ENCODE measurements around the gene RUNX2.

Gene RUNX2

DNA sequence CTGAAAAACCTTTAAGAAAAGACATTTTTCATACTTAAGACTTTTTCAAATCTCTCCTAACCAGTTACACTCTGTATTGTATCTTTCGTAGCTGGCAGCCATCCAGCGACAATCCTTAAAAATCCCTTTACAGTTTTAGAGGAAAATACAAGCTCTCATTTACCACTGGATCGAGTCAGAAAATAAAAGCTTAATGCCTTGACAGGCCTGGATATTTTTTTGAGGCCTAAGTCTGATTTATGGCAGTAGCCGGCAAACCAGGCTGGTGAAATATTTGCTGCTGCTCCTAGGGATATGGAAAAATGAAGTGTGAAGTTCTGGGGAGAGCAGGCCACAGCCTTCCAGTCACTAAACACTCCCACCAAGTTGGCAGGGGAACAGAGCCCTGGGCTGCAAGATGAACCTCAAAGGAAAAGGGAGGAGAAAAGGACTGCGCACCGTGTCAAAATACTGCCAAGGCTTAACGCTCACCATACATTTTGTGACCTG is 262.6 kb downstream of the RUNX2 start:
- DNase-seq (ENCODE audit: low spot score), result no peak

DNA sequence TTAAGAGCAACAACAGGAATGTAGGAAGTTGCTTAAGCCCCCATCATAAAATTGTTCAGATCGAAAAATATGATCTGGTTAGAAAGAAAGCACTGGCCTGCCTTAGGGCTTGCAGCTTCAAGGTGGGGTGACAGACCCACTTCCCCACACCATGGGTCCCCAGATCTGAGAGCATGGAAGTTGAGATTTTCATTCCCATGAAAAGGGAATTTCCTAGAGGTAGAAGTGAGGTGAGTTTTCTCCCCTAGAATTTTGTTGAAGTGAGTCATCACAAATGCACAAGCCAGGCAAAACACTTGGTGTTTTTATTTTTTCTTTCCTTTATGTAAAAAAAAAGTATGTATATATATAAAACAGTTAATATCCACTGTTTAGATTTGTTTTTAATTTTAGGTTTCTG is 263.2 kb downstream of the RUNX2 start:
- DNase-seq (ENCODE audit: low spot score), result no peak

DNA sequence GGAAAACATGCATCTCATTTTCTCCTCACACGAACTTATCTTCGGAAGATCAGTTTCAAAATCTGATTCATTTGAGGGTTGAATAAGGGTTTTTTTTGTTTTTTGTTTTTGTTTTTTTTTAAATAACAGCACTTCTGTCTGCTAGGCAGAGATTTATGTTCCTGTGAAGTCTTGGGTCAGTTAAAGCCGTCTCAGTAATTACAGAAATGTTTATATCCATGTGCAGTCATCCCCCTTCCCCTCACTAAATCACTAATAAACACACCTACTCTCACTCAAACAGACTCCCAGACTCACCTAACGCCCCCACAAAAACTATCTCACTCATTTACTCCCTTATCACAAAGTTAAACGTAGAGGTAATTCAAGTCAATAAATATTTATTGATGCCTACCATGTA is 263.8 kb downstream of the RUNX2 start:
- no peak for DNase-seq (ENCODE audit: low spot score)

DNA sequence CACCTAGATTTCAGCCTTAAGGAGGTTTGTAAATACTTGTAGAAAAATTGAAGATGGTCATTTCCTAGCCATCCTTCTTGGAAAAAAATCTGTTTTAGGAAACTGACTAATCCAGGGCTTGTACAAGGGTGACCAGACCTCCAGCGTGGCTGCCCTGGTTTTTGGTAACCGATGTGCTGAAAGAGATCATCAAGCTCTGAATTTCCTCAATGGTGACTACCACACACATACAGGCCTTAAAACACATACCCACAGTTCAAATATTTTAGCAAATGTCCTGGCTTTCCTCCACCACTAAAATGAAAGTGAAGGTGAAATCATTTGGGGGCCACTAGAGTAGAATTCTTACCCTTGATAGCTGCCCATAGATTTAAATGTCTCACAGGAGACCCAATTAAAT is 264.9 kb downstream of the RUNX2 start:
- no peak for DNase-seq (ENCODE audit: low spot score)

DNA sequence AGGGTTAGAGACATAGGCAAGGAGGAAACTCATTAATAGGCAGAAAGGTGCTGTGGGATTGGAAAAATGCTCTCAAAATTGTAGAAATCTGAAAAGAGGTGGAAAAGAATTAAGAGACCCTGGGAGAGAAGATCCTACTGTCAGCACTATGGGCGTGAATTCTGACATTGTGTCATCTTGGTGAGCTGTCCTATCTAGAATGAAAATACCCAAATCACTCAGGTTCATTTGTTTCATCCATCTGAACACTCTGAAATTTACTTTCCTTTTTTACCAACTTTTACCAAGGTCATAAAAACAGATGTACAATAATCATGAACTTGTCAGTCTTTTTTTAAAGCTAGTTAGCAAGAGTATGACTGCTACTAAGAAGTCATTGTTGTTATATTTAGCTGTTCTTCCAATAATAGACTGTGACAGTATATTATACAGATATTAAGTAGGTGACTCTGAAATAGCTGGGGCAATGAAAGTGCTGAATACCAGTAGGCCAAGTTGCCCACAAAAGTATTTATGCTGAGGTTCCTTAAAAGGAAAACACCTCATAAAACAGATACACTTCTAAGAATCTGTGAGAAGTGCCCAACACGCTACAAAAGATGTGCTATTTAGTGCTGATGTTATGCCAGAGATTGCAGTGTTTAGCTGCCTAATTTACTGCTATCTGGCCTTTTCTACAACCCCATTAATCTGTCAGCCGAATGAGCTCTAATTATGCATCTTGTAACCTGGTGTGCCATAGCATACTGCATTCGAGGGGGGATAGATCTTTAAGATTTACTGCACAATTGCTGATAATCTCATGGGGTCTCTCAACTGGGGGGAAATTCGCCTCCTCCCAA is 267.1 kb downstream of the RUNX2 start:
- no peak for DNase-seq (ENCODE audit: low spot score)

DNA sequence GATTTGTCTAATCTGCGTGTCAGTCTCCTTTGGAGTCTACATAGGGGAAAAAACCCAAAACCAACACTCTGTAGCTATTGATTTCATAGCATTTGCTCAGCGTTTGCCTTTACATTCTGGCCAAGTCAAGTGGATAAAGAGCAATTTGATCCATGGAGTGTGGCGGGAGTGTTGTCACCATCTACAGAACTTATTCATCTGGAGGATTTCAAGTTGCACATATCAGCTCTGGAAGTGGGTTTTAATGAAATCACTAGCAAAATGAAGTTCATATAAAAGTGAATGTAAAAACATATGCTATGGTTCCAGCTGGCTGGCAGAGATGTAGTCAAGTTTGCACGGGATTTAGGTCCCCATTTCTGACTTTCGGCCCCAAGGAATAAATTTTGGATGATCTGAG is 269.3 kb downstream of the RUNX2 start:
- DNase-seq (ENCODE audit: low spot score), result no peak

DNA sequence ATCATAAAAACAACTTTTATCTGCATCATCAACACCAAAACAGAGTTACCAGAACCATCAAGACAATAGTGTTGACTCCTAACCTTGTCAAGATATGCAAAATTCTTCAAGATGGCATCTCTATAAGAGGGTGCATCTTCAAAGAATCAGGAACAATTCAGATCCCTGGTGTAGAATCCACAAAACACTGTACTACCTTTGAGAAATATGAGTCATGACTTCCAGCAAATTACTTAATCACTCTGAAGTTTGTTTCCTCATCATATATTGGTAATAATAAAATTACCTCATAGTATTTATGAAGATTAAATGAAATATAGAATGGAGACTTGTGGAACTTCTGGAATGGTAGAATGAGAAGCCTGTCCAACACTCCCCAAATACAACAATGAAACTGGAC is 270.9 kb downstream of the RUNX2 start:
- no peak for DNase-seq (ENCODE audit: low spot score)

DNA sequence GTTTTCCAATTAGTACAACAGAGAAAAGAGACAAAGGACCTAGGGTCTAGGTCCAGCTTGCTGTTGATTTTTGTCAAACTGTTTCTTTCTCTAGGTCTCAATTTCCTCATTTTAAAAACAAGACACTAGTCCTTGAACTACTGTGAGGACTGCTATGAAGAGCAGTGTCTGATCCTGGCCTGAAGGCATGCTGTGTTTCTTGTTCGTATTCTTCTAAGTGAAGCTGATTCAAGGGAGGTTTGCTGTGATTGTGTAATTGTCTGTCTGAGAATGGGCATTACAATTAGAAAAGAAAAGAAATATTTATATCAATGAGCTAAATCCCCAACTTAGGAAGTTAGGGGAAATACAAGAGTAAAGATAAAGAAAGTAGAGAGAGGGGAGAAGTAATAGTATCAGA is 277.8 kb downstream of the RUNX2 start:
- no peak for DNase-seq (ENCODE audit: low spot score)

DNA sequence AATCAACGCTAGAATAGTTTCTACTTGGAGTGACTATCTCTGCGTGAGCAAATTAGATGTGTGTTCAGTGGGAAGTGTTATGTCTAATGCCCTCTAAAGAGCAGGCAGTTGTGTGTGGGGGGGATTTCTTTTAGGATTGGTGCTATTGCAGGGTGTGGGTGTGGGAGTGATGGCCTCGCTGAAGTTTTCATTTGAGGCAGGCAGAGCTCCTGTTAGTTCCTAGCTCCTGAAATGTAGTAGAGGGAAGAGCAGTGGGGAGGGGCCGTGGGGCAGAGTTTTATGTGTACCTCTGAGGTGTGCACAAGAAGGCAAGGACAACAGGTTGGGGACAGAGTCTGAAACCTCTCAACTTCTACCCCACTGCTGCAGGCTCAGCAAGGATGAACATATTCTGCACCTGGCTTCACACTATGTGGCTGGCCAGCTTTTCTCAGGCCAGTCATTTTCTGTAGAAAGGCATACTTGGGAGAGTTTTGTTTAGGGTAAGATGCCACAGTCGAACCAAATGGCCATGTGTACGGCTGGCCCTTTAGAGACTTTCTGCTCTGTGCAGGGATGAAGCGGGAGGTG is 278.8 kb downstream of the RUNX2 start:
- DNase-seq (ENCODE audit: low spot score), result no peak

DNA sequence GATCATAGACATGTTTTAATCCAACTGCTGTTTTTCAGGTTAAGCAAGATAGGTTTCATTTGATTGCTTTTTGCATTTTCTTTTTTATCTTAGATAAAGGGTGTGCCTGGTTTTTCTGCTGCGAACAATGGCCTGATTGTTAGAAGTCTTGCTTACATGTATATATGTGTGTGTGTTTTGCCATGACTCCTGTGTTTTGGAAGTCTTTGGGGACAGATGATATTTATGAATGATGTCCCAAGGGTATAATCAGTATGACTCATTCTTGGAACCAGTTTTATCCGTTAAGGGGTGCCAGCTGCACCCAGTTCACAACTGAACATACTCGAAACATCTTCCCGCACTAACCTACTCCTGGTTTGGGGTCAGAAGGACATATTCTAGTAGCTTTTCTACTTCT is 279.7 kb downstream of the RUNX2 start:
- DNase-seq (ENCODE audit: low spot score), result no peak

DNA sequence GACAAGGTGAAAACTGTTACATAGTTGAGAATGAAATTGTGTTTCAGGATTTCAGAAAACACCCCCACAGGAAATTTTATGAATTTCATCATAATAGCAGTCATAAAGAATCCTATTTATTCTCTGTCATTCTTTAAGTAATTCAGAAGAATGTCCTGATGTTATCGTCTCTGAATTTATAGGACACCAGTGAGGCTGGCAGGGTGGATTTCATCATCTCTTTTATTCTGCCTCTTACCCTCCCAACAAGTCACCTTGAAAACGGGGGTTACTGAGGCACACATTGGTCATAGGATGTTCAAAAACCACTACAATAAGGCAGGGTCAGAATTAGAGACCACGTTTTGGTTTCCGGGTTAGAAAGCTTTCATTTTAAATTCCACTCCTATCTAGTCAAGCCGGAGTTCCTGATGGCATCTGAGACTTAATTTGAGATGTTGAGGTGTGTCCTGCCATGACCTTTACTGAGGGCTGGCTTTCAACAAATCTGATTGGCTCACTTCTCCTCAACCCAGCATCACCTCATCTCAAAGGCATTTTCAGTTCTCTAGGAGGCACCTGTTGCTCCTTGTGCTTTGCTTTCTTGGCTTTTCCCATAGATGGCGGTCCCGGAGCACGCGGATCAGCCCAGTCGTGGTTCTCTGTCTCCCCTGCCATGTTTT is 280.3 kb downstream of the RUNX2 start:
- DNase-seq (ENCODE audit: low spot score), result no peak

DNA sequence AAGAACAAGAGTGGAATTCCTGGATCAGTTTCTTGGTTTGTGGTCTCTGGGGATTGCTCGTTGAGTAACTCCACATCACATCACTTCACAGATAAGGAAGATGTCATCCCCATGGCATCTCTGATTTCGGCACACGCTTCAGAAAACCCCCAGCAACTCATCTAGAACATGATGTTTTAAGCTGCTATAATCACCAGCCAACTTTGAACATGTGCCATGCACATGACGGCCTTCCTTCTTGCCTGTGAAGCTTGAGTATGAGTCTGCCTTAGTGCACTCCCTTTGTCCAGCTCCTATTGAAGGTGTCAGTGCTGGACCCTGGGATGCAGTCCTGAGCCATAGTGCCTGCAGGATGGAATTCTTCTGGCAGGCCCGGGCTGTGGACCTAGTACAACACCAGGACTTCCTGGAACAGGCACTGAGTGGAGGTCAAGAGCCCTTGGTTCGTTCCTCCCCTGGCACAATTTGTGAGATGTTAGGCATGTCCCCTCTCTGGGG is 281.1 kb downstream of the RUNX2 start:
- no peak for DNase-seq (ENCODE audit: low spot score)

DNA sequence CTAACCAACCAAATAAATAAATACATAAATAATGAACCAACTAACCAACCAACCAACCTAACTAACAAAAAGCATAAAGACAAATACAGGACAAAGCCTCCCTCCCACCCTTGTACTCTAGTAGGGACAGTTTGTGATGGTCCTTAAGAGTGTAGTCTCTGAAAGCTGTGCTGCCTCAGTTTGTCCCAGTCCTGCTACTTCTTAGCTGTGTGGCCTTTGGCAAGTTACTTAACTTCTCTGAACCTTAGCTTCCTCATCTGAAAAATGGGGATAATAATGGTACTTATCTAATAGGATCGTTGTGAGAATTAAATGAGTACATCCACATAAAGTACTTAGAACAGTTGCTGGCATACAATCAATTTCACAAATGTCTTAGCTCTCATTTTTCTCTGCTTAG is 282.2 kb downstream of the RUNX2 start:
- DNase-seq (ENCODE audit: low spot score), result no peak

DNA sequence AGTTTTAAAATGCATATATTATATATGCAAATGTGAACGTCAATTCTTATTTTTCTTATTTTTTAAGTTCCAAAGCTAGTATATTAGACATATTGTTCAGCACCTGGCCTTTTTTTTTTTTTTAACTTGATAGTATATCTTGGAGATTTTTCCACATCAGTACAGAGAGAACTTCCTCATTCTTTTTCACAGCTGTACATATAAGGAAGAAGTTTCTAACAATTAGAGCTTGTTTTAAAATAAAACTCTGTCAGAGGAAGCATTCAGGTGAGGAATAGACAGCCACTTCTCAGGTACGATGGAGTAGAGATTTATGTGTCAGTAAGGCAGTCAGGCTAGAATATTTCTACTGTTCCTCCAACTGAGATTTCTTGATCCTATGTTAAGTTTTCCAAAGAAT is 282.7 kb downstream of the RUNX2 start:
- no peak for DNase-seq (ENCODE audit: low spot score)

DNA sequence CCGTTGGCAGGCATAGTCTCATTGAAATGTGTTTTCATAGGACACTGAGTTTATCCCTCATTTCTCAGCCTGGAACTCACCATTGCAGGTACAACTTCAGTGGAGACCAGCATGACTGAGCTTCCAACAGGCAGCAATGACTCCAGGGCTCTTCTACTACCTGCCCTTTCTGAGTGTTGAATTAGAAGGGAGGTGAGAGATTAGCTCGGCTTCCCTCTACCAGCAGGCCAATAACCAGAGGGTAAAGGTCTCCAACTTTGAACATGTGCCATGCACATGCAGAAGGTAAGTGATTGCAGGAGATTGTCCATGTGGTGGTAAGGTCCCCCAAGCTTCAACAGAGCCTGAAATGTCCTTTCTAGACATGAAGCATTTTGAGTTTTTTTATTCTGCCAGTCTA is 283.4 kb downstream of the RUNX2 start:
- DNase-seq (ENCODE audit: low spot score), result no peak

DNA sequence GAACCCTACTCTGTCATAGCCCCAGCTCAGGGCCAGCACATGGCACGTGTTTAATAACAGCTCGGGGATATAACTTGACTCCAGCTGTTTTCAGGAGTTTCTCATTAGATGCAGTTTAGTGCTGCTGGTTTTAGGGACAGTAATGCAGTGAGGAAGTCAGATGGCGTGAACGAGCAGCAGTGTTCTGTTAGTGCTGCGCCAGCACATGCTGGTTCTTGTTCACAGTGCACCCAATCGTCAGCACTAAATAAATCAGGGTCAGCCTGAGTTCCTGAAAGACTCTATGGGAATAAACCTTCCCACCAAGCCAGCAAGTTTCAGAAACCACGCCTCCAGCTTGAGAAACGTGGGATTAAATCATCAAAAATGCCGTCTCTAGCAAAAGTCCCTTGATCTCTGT is 285.5 kb downstream of the RUNX2 start:
- DNase-seq (ENCODE audit: low spot score), result peak; percentile 15

DNA sequence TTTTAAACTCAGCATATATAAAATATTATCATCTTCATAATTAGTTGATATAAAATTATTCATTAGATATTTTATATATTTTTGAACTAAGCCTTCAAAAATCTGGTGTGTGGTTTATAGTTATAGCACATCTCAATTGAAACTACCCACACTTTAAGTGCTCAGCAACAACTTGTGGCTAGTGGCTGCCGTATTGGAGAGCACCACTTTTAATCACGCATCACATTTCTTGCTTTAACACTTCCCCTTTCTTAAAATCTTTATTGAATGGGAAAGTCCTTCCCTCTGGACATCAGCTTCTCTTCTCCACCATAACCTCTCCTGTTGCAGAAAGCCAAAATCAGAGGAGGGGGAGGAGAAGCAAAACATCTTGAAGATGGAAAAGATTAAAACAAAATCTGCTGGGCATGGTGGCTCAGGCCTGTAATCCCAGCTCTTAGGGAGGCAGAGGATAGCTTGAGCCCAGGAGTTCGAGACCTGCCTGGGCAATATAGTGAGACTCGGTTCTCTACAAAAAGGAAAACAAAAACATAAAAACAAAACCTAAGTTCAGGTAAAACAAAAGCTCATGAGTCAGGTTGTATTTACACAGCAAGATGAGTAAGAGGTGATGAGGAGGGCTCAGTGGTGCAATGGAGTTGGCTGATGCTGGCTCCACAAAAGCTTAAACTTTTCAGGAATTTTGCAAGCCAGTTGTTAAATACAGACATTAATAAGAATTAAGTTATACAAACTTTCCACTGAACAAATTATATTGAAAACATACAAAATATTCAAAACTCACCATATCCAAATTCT is 286.6 kb downstream of the RUNX2 start:
- DNase-seq (ENCODE audit: low spot score), result no peak

DNA sequence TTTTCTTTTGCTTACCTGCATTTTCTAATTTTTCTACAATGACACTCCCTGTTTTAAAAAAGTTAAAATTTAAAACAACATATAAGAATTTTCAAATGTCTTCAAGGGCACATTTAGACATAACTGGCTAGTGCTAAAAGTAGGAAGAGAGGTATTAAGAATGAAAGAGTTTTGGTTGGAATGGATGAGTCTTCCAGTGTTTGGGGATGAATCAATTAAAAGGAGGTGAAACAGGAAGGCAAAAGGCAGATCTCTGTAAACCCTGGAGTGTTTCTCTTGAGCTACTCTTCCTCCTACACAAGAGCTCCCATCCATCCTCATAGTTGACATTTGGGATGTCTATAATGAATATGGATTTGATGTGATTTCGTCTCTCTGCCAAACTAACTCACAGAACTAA is 288.1 kb downstream of the RUNX2 start:
- no peak for DNase-seq (ENCODE audit: low spot score)

DNA sequence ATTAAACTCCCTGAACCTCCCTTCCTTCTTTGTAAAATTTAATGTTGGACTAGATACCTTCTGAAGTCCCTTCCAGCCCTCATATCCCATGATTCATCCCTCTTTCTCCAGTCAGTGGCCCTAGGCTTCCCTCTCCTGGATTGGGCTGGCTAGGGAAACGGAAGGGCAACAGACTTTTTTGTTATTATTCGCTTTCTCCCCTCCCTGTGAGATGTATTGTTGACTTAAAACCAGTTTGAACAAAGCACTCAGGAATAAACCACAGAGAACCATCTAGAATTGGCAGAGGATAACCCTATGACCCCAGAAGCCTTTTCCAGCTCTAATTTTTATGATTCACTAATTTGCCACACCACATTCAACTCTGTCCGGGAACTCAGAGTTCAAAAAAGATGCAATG is 289.3 kb downstream of the RUNX2 start:
- DNase-seq (ENCODE audit: low spot score), result no peak

DNA sequence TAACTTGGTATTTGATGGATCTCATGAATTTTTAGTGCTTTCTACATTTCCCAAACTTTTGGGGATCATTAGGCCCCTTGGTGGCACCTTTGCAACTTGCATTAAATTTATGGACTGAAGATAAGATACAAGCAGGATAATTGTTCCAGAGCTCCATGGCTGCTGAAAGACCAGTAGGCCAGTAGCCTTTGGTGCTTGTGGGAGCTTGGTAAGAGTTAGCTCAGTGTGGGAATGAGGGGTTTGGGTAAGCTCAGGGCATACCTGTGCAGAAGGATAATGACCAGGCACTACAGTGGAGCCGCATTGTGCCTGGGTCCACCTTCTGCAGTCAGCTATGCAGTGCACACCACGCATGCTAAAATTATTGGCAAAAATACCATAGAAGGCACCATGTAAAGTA is 290.1 kb downstream of the RUNX2 start:
- DNase-seq (ENCODE audit: low spot score), result no peak

DNA sequence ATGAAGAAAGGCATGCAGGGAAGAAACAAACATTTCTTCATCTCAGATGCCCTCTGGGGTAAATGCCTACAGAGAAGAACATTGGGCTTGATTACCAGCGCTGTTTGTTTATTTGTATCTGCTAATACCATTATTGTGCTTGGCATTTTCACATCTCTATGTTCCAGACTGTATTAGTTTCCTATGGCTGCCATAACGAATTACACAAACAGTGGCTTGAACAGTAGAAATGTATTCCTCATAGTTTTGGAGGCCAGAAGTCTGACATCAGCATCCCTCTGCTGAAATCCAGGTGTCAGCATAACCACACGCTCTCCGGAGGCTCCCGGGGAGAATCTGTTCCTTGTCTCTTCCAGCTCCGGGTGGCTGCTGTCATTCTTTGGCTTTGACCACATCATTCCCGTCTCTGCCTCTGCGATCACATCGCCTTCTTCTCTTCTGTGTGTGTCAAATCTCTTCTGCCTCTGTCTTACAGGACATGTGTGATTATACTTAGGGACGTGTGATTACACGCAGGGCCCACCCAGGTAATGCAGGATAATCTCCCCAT is 291.2 kb downstream of the RUNX2 start:
- DNase-seq (ENCODE audit: low spot score), result no peak

DNA sequence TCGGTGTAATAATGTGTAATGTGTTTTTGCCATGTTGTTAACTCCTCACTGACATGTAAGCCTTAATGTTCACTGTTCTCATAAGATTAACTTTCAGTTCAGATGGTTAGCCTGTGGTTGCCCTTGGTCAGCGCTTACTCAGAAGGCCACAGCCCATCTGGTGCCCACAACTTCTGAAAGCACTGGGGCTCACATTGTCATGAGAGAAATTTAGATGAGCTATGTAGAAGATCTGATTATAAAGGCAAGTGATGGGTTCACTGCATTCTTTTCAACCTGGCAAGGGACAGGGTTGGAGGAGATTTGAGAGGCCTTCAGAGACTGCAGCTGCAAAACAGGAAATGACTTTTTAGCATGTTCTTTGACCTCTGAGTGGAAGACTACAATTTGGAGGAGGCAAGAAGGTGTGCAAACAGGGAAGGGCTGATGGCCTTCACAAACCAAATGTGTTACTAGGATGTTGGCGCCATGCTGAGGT is 291.9 kb downstream of the RUNX2 start:
- DNase-seq (ENCODE audit: low spot score), result no peak
